Right atrium auricular region (tissue), 2 donors: ENCODE results near the gene CEACAM7. TPM values are rescaled to one million over a fixed set of nuclear protein-coding genes. Genes with fewer than 3 reads are reported as not detected.

Source experiments
- DNase-seq: peaks from one replicate; pipeline ENCODE4 v3.0.0-alpha.2; 2019; ENCODE audit warnings: low spot score
- H3K27ac ChIP-seq, 2 donors: fragments of 200-600 bp; sonication (generic); 1 replicate in 1 of 2; 2 replicates in 1 of 2; pipeline ENCODE4 v1.5.1; 2016 to 2019
- H3K27me3 ChIP-seq, 2 donors: fragments of 200-600 bp; sonication (generic); one replicate each; pipeline versions ENCODE4 v1.5.1 to v1.6.0; 2017 to 2019
- H3K36me3 ChIP-seq: fragments of 200-600 bp; sonication (generic); one replicate; pipeline ENCODE4 v1.5.1; 2016
- H3K4me1 ChIP-seq, 2 donors: fragments of 200-600 bp; sonication (generic); one replicate each; pipeline versions ENCODE4 v1.5.1 to v1.6.0; 2017 to 2019
- H3K4me3 ChIP-seq, 2 donors: fragments of 200-600 bp; sonication (generic); 1 replicate in 1 of 2; 2 replicates in 1 of 2; pipeline ENCODE4 v1.5.1; 2017 to 2019; ENCODE audit warnings: mild to moderate bottlenecking in 1 of 2, moderate library complexity in 1 of 2
- H3K9me3 ChIP-seq, 2 donors: fragments of 200-600 bp; sonication (generic); one replicate each; pipeline ENCODE4 v1.5.1; 2019
- total RNA-seq, 2 donors: library from RNA; depleted of rRNA; stranded (reverse); fragments of >200 nt; gene quantifications; one replicate each; pipeline ENCODE4 v1.1.0, GENCODE V29; 2016
- TF ChIP-seq, protein P1 (sequence below), 2 donors: fragments of 200-600 bp; sonication (generic); IDR thresholded peaks; one replicate each; pipeline ENCODE4 v1.5.1; 2019; ENCODE audit warnings: antibody characterized with exemption in 2 of 2

Gene CEACAM7
- total RNA-seq, 2 donors from 2014 or later: not detected

GRCh38 chr19:41694196-41694595, 6.1 kb upstream of the CEACAM7 start:
- H3K9me3 ChIP-seq: peaks cover 0 to 13% of the 10 kb centered on the region in 2 donors
- H3K27me3 ChIP-seq: no peaks in the 10 kb centered on the region
- H3K36me3 ChIP-seq: no peaks in the 10 kb centered on the region
- no peak overlapping the region for H3K4me3 ChIP-seq
- peak; percentile 1 for DNase-seq
- H3K27ac ChIP-seq: no peak overlapping the region
- H3K4me1 ChIP-seq: no peaks in the 10 kb centered on the region
- TF ChIP-seq, protein P1, sequence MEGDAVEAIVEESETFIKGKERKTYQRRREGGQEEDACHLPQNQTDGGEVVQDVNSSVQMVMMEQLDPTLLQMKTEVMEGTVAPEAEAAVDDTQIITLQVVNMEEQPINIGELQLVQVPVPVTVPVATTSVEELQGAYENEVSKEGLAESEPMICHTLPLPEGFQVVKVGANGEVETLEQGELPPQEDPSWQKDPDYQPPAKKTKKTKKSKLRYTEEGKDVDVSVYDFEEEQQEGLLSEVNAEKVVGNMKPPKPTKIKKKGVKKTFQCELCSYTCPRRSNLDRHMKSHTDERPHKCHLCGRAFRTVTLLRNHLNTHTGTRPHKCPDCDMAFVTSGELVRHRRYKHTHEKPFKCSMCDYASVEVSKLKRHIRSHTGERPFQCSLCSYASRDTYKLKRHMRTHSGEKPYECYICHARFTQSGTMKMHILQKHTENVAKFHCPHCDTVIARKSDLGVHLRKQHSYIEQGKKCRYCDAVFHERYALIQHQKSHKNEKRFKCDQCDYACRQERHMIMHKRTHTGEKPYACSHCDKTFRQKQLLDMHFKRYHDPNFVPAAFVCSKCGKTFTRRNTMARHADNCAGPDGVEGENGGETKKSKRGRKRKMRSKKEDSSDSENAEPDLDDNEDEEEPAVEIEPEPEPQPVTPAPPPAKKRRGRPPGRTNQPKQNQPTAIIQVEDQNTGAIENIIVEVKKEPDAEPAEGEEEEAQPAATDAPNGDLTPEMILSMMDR (IDR thresholded peaks at IDR 0.05): no peak

DNA sequence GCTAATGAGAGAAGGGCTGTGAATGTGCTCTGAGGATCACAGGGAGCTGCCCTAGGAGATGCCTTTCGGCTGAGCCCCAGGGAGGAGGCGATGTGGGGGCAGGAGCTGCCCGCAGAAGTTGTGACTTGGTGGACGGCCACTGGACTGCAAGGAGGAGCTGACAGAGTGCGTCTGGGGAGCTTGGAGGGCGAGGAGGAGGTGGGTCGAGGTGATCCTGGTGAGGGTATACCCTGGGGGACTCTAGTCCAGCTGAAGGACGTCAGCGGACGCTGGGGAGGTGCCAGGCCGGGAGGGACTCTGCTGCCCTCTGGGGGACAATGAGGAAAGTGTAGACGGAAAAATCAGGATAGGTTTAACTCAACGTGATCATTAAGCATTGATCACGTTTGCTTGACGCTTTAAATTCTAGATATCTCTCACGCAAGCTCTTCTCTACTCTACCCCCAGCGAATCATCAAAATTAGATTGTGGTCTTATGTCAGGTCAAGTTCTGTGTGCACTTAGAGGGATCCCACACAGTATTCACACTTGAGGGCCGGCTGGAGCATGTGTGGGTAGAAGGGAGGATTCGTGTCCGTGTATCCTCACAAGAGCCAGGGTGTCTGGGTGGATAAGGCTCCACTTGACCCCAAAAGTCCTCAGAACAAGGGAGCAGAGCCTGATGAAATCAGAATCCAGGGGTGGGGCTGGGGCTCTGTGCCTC, 3.3 kb upstream of the CEACAM7 start:
- H3K27ac ChIP-seq: no peak overlapping the region
- peaks cover 0 to 13% of the 10 kb centered on the region in 2 donors for H3K9me3 ChIP-seq
- H3K4me1 ChIP-seq: no peaks in the 10 kb centered on the region
- TF ChIP-seq, protein P1 (IDR thresholded peaks at IDR 0.05): no peak
- H3K27me3 ChIP-seq: no peaks in the 10 kb centered on the region
- H3K4me3 ChIP-seq: no peak overlapping the region
- DNase-seq: peak; percentile 9
- no peaks in the 10 kb centered on the region for H3K36me3 ChIP-seq

- no peak for DNase-seq
- Histone ChIP-seq H3K27me3 (no peaks in the 10 kb centered on the region), H3K4me1 (no peaks in the 10 kb centered on the region), H3K27ac (no peak overlapping the region), H3K4me3 (no peak overlapping the region), H3K9me3 (peaks cover 0 to 13% of the 10 kb centered on the region in 2 donors), H3K36me3 (no peaks in the 10 kb centered on the region)
- TF ChIP-seq, protein P1 (IDR thresholded peaks at IDR 0.05): no peak
Measured at GRCh38 chr19:41690801-41691065, 2.7 kb upstream of the CEACAM7 start.

DNA sequence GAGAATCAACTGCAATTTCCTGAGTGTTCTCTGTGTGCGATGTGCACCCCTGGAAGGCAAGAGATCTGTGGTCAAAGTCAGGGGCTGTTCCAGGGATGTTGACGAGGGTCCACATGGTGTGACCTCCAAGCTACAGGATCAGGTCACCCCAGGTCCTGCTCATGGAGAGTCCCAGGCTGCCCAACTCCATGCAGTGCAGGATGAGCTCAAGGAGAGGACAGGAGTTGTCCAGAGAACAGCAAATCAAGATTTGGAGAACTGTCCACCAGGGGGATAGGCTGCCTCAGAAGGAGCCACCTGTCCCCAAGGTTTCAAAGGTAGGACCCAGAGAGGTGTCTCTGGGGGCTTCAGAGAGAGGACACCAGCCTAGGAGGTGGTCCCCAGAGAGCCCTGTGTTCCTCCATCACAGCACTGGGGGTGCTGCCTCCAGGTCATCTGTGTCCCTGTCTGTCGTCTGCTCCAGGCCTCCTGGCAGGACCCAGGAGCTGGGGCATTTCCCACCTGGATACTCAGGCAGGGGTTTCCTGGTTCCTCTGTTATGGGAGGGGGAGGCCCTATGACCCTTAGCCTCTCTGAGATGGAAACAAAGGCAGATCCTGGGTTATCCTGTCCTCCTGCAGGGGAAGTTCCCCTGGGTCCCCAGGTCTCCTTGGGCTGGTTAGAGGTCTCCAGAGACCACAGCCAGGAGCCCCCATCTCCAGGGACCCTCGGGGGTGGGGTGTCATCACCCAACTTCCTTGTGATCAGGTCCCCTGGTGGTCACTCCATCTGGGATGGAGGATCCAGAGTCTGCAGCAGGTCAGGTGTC, 2.1 kb upstream of the CEACAM7 start:
- DNase-seq: peak; percentile 36
- Histone ChIP-seq H3K27me3 (no peaks in the 10 kb centered on the region), H3K4me3 (no peak overlapping the region), H3K27ac (no peak overlapping the region), H3K9me3 (peaks cover 0 to 13% of the 10 kb centered on the region in 2 donors), H3K4me1 (no peaks in the 10 kb centered on the region), H3K36me3 (no peaks in the 10 kb centered on the region)
- TF ChIP-seq, protein P1 (IDR thresholded peaks at IDR 0.05): no peak

DNA sequence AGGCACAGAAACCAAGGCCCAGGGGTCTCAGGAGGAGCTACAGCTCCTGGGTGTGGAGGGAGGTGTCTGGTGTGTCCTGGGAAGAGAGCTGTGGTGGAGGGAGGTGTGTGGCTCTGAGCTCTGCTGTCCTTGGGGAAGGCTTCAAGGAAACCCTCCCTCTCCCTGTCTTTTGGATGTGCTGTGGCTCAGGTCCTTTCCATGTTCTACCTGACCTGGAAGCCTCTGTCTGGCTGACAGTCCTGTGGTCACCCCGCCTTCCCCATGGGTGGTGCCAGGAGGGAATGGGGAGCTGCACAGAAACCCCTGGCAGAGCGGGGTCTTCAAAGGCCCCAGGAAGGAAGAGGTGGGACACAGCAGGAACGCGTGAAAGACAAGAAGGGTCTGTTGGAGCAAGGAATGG, 617 bp upstream of the CEACAM7 start:
- H3K27me3 ChIP-seq: no peaks in the 10 kb centered on the region
- TF ChIP-seq, protein P1 (IDR thresholded peaks at IDR 0.05): no peak
- no peak for DNase-seq

More for the DNA sequence above, 617 bp upstream of the CEACAM7 start:
- Histone ChIP-seq H3K36me3 (no peaks in the 10 kb centered on the region), H3K9me3 (peaks cover 0 to 13% of the 10 kb centered on the region in 2 donors), H3K4me1 (no peaks in the 10 kb centered on the region), H3K4me3 (no peak overlapping the region), H3K27ac (no peak overlapping the region)
